H1 (cell line): ENCODE data around the gene SLC15A3. TPM values are rescaled to one million over a fixed set of nuclear protein-coding genes. Genes with fewer than 3 reads are reported as not detected.

Experiments used
- CTCF ChIA-PET: fragments of 300-600 bp; sonication (Branson Sonifier 250); formaldehyde crosslinking; loops from one replicate; lab custom pipeline; 2021; ENCODE audit not compliant: partially characterized antibody; lab: Charles Lee
- POLR2A ChIA-PET: fragments of 300-600 bp; sonication (Branson Sonifier 250); formaldehyde crosslinking; loops from one replicate; lab custom pipeline; 2021; ENCODE audit warnings: inconsistent platforms; ENCODE audit not compliant: partially characterized antibody; lab: Charles Lee
- DNase-seq, 2 experiments: peaks; one replicate each; pipeline versions ENCODE4 v3.0.0 to v3.0.0-alpha.2; 2010 to 2022; ENCODE audit warnings: low spot score in 2 of 2, low read depth in 1 of 2, mixed read lengths in 1 of 2
- FAIRE-seq: peaks from 2 replicates; lab custom pipeline; 2011; peaks lifted over from hg19 to GRCh38; lab: Jason Lieb, UNC
- H2AFZ ChIP-seq: 2 replicates; pipeline ENCODE4 v1.8.1; 2012; ENCODE audit warnings: low read length, inconsistent platforms
- H2AK5ac ChIP-seq: 2 replicates; pipeline ENCODE4 v1.6.1; 2013; ENCODE audit warnings: low read depth, low read length
- H2BK120ac ChIP-seq: replicated peaks from 2 replicates; pipeline ENCODE3; 2013; ENCODE audit warnings: low read depth, low read length, inconsistent platforms
- H2BK12ac ChIP-seq: 2 replicates; pipeline ENCODE4 v1.6.1; 2013; ENCODE audit warnings: low read depth, low read length
- H2BK15ac ChIP-seq: 2 replicates; pipeline ENCODE4 v1.6.1; 2013; ENCODE audit warnings: low read length
- H2BK20ac ChIP-seq: 2 replicates; pipeline ENCODE4 v1.6.1; 2013; ENCODE audit warnings: low read length
- H2BK5ac ChIP-seq: 2 replicates; pipeline ENCODE4 v1.6.1; 2013; ENCODE audit warnings: low read depth, low read length
- H3K14ac ChIP-seq: 2 replicates; pipeline ENCODE4 v1.6.1; 2013; ENCODE audit warnings: inconsistent platforms; ENCODE audit not compliant: insufficient read length
- H3K18ac ChIP-seq: 2 replicates; pipeline ENCODE4 v1.6.1; 2013; ENCODE audit warnings: low read length; ENCODE audit errors: extremely low read depth
- H3K23ac ChIP-seq: 2 replicates; pipeline ENCODE4 v1.6.1; 2013; ENCODE audit warnings: inconsistent platforms; ENCODE audit not compliant: insufficient read length
- H3K23me2 ChIP-seq: 2 replicates; pipeline ENCODE4 v1.6.1; 2013; ENCODE audit warnings: low read depth, low read length
- H3K27ac ChIP-seq: 2 replicates; pipeline ENCODE4 v1.6.1; 2011; ENCODE audit warnings: low read depth, low read length, inconsistent platforms
- H3K27me3 ChIP-seq, 4 experiments: replicated peaks in 1 of 4; 1 replicate in 1 of 4; 2 replicates in 3 of 4; pipeline versions ENCODE4 v1.6.1 to v1.8.1; 2011 to 2013; ENCODE audit warnings: low read length in 3 of 4, mild to moderate bottlenecking in 3 of 4, inconsistent platforms in 2 of 4, mixed read lengths in 2 of 4, moderate library complexity in 1 of 4; ENCODE audit not compliant: control insufficient read depth in 3 of 4, insufficient read depth in 3 of 4; ENCODE audit errors: extremely low read depth in 1 of 4
- H3K36me3 ChIP-seq, 4 experiments: 2 replicates each; pipeline versions ENCODE4 v1.6.1 to v1.8.1; 2011 to 2013; ENCODE audit warnings: mild to moderate bottlenecking in 4 of 4, low read length in 3 of 4, moderate library complexity in 2 of 4, control low read depth in 1 of 4, inconsistent platforms in 1 of 4; ENCODE audit not compliant: insufficient read depth in 4 of 4, control insufficient read depth in 2 of 4
- H3K4ac ChIP-seq: replicated peaks from 2 replicates; pipeline ENCODE3; 2013; ENCODE audit warnings: low read length, low read depth, mixed read lengths, inconsistent platforms; ENCODE audit not compliant: insufficient read length
- H3K4me1 ChIP-seq, 4 experiments: replicated peaks in 1 of 4; 1 replicate in 1 of 4; 2 replicates in 3 of 4; pipeline versions ENCODE4 v1.6.1 to v1.8.1; 2011 to 2013; ENCODE audit warnings: low read length in 3 of 4, inconsistent platforms in 2 of 4, mixed read lengths in 1 of 4; ENCODE audit not compliant: insufficient read depth in 4 of 4, control insufficient read depth in 3 of 4
- H3K4me2 ChIP-seq, 2 experiments: 2 replicates each; pipeline versions ENCODE4 v1.6.1 to v1.8.1; 2011 to 2013; ENCODE audit warnings: low read depth in 2 of 2, low read length in 2 of 2, control low read depth in 1 of 2, inconsistent platforms in 1 of 2, mild to moderate bottlenecking in 1 of 2; ENCODE audit not compliant: insufficient read depth in 1 of 2
- H3K4me3 ChIP-seq, 4 experiments: fragments of 200-600, 300-600 bp in 1 of 4; sonication (generic), shearing (Covaris generic), sonication (Bioruptor Twin) in 1 of 4; 2 replicates each; pipeline versions ENCODE4 v1.5.1 to v1.8.1; 2011 to 2016; ENCODE audit warnings: low read length in 4 of 4, low read depth in 3 of 4, control low read depth in 2 of 4, inconsistent platforms in 2 of 4, mild to moderate bottlenecking in 2 of 4, mixed read lengths in 1 of 4, moderate library complexity in 1 of 4; ENCODE audit not compliant: insufficient read depth in 2 of 4; ENCODE audit errors: extremely low read depth in 1 of 4
- H3K56ac ChIP-seq: replicated peaks from 2 replicates; pipeline ENCODE3; 2013; ENCODE audit warnings: low read depth, mild to moderate bottlenecking, mixed read lengths, low read length, inconsistent platforms; ENCODE audit not compliant: insufficient read length
- H3K79me1 ChIP-seq: 2 replicates; pipeline ENCODE4 v1.6.1; 2013; ENCODE audit warnings: low read depth, low read length, control low read depth
- H3K79me2 ChIP-seq, 2 experiments: 2 replicates each; pipeline versions ENCODE4 v1.6.1 to v1.8.1; 2012 to 2013; ENCODE audit warnings: low read length in 2 of 2, mild to moderate bottlenecking in 2 of 2, inconsistent platforms in 1 of 2; ENCODE audit not compliant: insufficient read depth in 2 of 2, control insufficient read depth in 1 of 2
- H3K9ac ChIP-seq, 4 experiments: replicated peaks in 1 of 4; 1 replicate in 1 of 4; 2 replicates in 3 of 4; pipeline versions ENCODE4 v1.6.1 to v1.8.1; 2011 to 2013; ENCODE audit warnings: low read depth in 3 of 4, low read length in 3 of 4, control low read depth in 2 of 4, mild to moderate bottlenecking in 2 of 4, moderate library complexity in 2 of 4, inconsistent platforms in 1 of 4; ENCODE audit errors: extremely low read depth in 1 of 4
- H3K9me3 ChIP-seq, 2 experiments: 2 replicates each; pipeline versions ENCODE4 v1.6.1 to v1.8.1; 2012 to 2013; ENCODE audit warnings: mild to moderate bottlenecking in 2 of 2, moderate library complexity in 2 of 2, control low read depth in 1 of 2, inconsistent platforms in 1 of 2, low read depth in 1 of 2, low read length in 1 of 2, mixed read lengths in 1 of 2; ENCODE audit not compliant: insufficient read depth in 2 of 2
- H4K20me1 ChIP-seq, 2 experiments: replicated peaks in 1 of 2; 2 replicates each; pipeline versions ENCODE3 to v1.8.1; 2011 to 2013; ENCODE audit warnings: inconsistent platforms in 2 of 2, low read length in 2 of 2, mild to moderate bottlenecking in 1 of 2; ENCODE audit not compliant: insufficient read depth in 2 of 2, control insufficient read depth in 1 of 2
- H4K5ac ChIP-seq: 2 replicates; pipeline ENCODE4 v1.6.1; 2013; ENCODE audit warnings: low read length, low read depth, mixed read lengths, inconsistent platforms; ENCODE audit not compliant: insufficient read length
- H4K8ac ChIP-seq: 2 replicates; pipeline ENCODE4 v1.8.0; 2013; ENCODE audit warnings: mild to moderate bottlenecking, moderate library complexity, low read length, inconsistent platforms; ENCODE audit not compliant: insufficient read depth; ENCODE audit errors: extremely low read depth
- H4K91ac ChIP-seq: replicated peaks from 2 replicates; pipeline ENCODE3; 2013; ENCODE audit warnings: low read length, mixed read lengths, inconsistent platforms; ENCODE audit not compliant: insufficient read length
- ASH2L ChIP-seq: fragments of 200-600, 300-600 bp; sonication (generic); IDR thresholded peaks from one replicate; pipeline ENCODE4 v1.7.1; 2017; ENCODE audit warnings: low read length
- EP300 ChIP-seq, 2 experiments: IDR thresholded peaks; 1 replicate in 1 of 2; 2 replicates in 1 of 2; pipeline ENCODE4 v1.6.1; 2011 to 2012; ENCODE audit warnings: low read depth in 2 of 2, low read length in 2 of 2, mild to moderate bottlenecking in 2 of 2, borderline replicate concordance in 1 of 2, inconsistent platforms in 1 of 2, moderate library complexity in 1 of 2
- HDAC2 ChIP-seq, 2 experiments: fragments of 300-600 bp in 1 of 2; sonication (generic) in 1 of 2; IDR thresholded peaks; 2 replicates each; pipeline ENCODE4 v1.6.1; 2011 to 2012; ENCODE audit warnings: low read depth in 2 of 2, low read length in 2 of 2, mild to moderate bottlenecking in 2 of 2, moderate library complexity in 2 of 2, borderline replicate concordance in 1 of 2, inconsistent platforms in 1 of 2
- JUN ChIP-seq: IDR thresholded peaks from 2 replicates; pipeline ENCODE4 v1.6.1; 2011; ENCODE audit warnings: low read depth, mild to moderate bottlenecking, improper control_type of control experiment, low read length
- PHF8 ChIP-seq: fragments of 200-600 bp; sonication (generic); conservative IDR thresholded peaks from 2 replicates; pipeline ENCODE4 v1.7.1; 2012; ENCODE audit warnings: low read depth, mild to moderate bottlenecking, inconsistent platforms, low read length, moderate library complexity
- POU5F1 ChIP-seq: IDR thresholded peaks from 2 replicates; pipeline ENCODE4 v1.6.1; 2011; ENCODE audit warnings: low read depth, mild to moderate bottlenecking, low read length, moderate library complexity
- SAP30 ChIP-seq: fragments of 300-600 bp; sonication (generic); IDR thresholded peaks from 2 replicates; pipeline ENCODE4 v1.7.1; 2012; ENCODE audit warnings: low read length, moderate library complexity, mild to moderate bottlenecking, inconsistent platforms; ENCODE audit not compliant: insufficient read depth, insufficient replicate concordance
- SUZ12 ChIP-seq: fragments of 200-600 bp; sonication (generic); IDR thresholded peaks from 2 replicates; pipeline ENCODE4 v1.6.1; 2012; ENCODE audit warnings: mild to moderate bottlenecking, inconsistent platforms, low read length, moderate library complexity, mixed read lengths
- TAF1 ChIP-seq: IDR thresholded peaks from 2 replicates; pipeline ENCODE4 v1.6.1; 2011; ENCODE audit warnings: mild to moderate bottlenecking, low read depth, low read length
- YY1 ChIP-seq: IDR thresholded peaks from 2 replicates; pipeline ENCODE4 v1.6.1; 2011; ENCODE audit warnings: low read depth, mild to moderate bottlenecking, low read length
- ZNF274 ChIP-seq: IDR thresholded peaks from 2 replicates; pipeline ENCODE4 v1.7.0; 2012; ENCODE audit warnings: low read length, borderline replicate concordance; ENCODE audit errors: extremely low read depth
- WGBS, 2 experiments: shearing (Covaris generic) in 1 of 2; methylation state at CpG; one replicate each; pipeline versions ENCODE4 v1.1.6 to v1.1.7; 2013 to 2015; ENCODE audit warnings: low lambda C conversion rate in 2 of 2, mixed read lengths in 2 of 2, inconsistent platforms in 1 of 2, low coverage in 1 of 2, missing lambda C conversion rate in 1 of 2; ENCODE audit not compliant: insufficient replicate concordance in 2 of 2, insufficient coverage in 1 of 2, insufficient read length in 1 of 2; ENCODE audit errors: extremely low coverage in 1 of 2, missing lambda C conversion rate in 1 of 2; 5-methylcytosine and 5-hydroxymethylcytosine counted together
- polyA plus RNA-seq, 7 experiments: library from polyadenylated mRNA; depleted of rRNA in 3 of 7; stranded (reverse) in 5 of 7; unstranded in 2 of 7; fragments of >200 nt in 5 of 7; fragments of 200-250 nt in 2 of 7; gene quantifications; 1 replicate in 5 of 7; 2 replicates in 1 of 7; 4 replicates in 1 of 7; pipeline versions ENCODE4 v1.2.1 to v1.2.3, GENCODE V29; 2011 to 2013; ENCODE audit warnings: missing spikeins in 2 of 7, mixed read lengths in 2 of 7
- total RNA-seq: library from RNA; stranded (reverse); fragmentation: NEBNext Ultra II Directional; extraction: Animal tissue kit (Norgen Biotek cat#: 25700); gene quantifications from 2 replicates; pipeline ENCODE4 v1.2.1, GENCODE V29; 2021

SLC15A3 gene
- total and polyA plus RNA-seq, 2 of the 8 experiments (the other 6 are each of a cell fraction or from before 2014, with no cell fraction given) = 25.8 to 31.0 TPM

DNA sequence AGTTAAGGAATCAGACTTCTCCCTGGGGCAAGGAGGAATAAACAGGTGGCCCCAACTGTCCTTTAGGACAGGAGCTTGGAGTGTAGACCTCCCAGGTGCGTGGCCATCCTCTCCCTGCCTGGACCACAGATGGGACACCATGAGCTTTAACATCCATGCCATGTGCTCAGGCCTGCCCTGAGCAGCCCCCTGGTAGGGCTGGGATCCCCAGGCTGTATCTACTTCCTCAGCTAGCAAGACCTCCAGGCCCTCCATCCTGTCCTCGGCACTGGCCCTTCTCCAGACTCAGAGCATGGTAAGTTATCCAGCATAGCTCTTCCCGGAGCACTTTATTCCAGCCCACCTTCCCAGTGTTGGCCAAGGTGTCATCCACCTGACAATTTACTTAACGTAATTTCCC lies 25.2 kb upstream of the SLC15A3 start:
- CTCF ChIA-PET = interaction anchor here (0.9 to 1.4 kb wide), 3 partner anchors 16 to 72 kb away, joined by 3 to 6 read pairs (median 3); no protein-coding TSS in a partner anchor
- no peaks in the 10 kb centered on the region for H3K36me3 ChIP-seq
- no peak overlapping the region for H2AK5ac ChIP-seq
- no peak overlapping the region for H3K18ac ChIP-seq
- no peak overlapping the region for H3K56ac ChIP-seq
- H3K4ac ChIP-seq = no peak overlapping the region
- H2BK5ac ChIP-seq = no peak overlapping the region
- TF ChIP-seq JUN = no peak
- TF ChIP-seq TAF1 = no peak
- no peak for TF ChIP-seq SAP30
- no peak for TF ChIP-seq ASH2L
- TF ChIP-seq POU5F1 = no peak
- no peak for TF ChIP-seq PHF8
- TF ChIP-seq ZNF274 = no peak
- no peak for TF ChIP-seq SUZ12
- TF ChIP-seq EP300 (IDR thresholded peaks at IDR 0.05; ENCODE audit: borderline replicate concordance in 1 of 2, low read depth in 2 of 2, low read length in 2 of 2) = no peak
- TF ChIP-seq YY1 = no peak
- TF ChIP-seq HDAC2 (IDR thresholded peaks at IDR 0.05; ENCODE audit: borderline replicate concordance in 1 of 2, low read depth in 2 of 2, low read length in 2 of 2) = no peak
- TF ChIP-seq, all 59 proteins: peak for 0
- Histone ChIP-seq H3K27ac (no peak overlapping the region), H4K91ac (no peak overlapping the region), H2BK120ac (no peak overlapping the region), H2BK20ac (no peak overlapping the region), H3K9me3 (no peaks in the 10 kb centered on the region), H3K23me2 (no peaks in the 10 kb centered on the region), H3K4me2 (no peak overlapping the region), H3K14ac (no peak overlapping the region), H3K4me1 (no peaks in the 10 kb centered on the region), H4K20me1 (no peaks in the 10 kb centered on the region), H4K5ac (no peak overlapping the region), H2BK12ac (no peak overlapping the region), H3K79me1 (no peaks in the 10 kb centered on the region), H4K8ac (no peak overlapping the region), H3K4me3 (no peak overlapping the region), H3K23ac (no peak overlapping the region), H2BK15ac (no peak overlapping the region), H2AFZ (no peak overlapping the region), H3K27me3 (no peaks in the 10 kb centered on the region; a peak in 1 of 7 replicates), H3K9ac (no peak overlapping the region), H3K79me2 (no peaks in the 10 kb centered on the region)
- 92% methylated on average over 4 of the region's 4 CpGs; no CpG with 5 or more reads in 1 of the 2 experiments for WGBS, 2 experiments
- POLR2A ChIA-PET = no interaction called here
- DNase-seq = no peak
- FAIRE-seq = no peak
